Astrocyte (in vitro differentiated cells and primary cell): ENCODE results near the gene SPINK8. TPM values are rescaled to one million over a fixed set of nuclear protein-coding genes. Genes with fewer than 3 reads are reported as not detected.

ENCODE experiments used
- DNase-seq: peaks from one replicate; pipeline ENCODE4 v3.0.0-alpha.2; 2010; ENCODE audit warnings: low read depth
- FAIRE-seq: peaks from 2 replicates; lab custom pipeline; 2011; peaks lifted over from hg19 to GRCh38; lab: Jason Lieb, UNC
- H2AFZ ChIP-seq: 2 replicates; pipeline ENCODE4 v1.6.0; 2012; ENCODE audit warnings: low read depth, low read length, inconsistent platforms
- H3K27ac ChIP-seq: 2 replicates; pipeline ENCODE4 v1.5.1; 2011; ENCODE audit warnings: low read depth, low read length, inconsistent platforms
- H3K27me3 ChIP-seq: 2 replicates; pipeline ENCODE4 v1.6.0; 2011; ENCODE audit warnings: low read length, inconsistent platforms; ENCODE audit not compliant: insufficient read depth
- H3K36me3 ChIP-seq: 2 replicates; pipeline ENCODE4 v1.5.1; 2011; ENCODE audit warnings: low read length, inconsistent platforms; ENCODE audit not compliant: insufficient read depth
- H3K4me1 ChIP-seq: 2 replicates; pipeline ENCODE4 v1.5.1; 2011; ENCODE audit warnings: low read length, inconsistent platforms; ENCODE audit not compliant: insufficient read depth
- H3K4me2 ChIP-seq: 2 replicates; pipeline ENCODE4 v1.6.0; 2012; ENCODE audit warnings: low read length, inconsistent platforms
- H3K4me3 ChIP-seq: 2 replicates; pipeline ENCODE4 v1.5.1; 2011; ENCODE audit warnings: low read depth, mild to moderate bottlenecking, low read length, inconsistent platforms; ENCODE audit not compliant: insufficient read depth
- H3K79me2 ChIP-seq: 2 replicates; pipeline ENCODE4 v1.6.0; 2012; ENCODE audit warnings: mild to moderate bottlenecking, low read length, inconsistent platforms; ENCODE audit not compliant: insufficient read depth
- H3K9ac ChIP-seq: 2 replicates; pipeline ENCODE4 v1.6.0; 2012; ENCODE audit warnings: mild to moderate bottlenecking, low read length, inconsistent platforms
- H3K9me3 ChIP-seq: 2 replicates; pipeline ENCODE4 v1.5.1; 2012; ENCODE audit warnings: low read depth, mild to moderate bottlenecking, low read length, inconsistent platforms; ENCODE audit not compliant: insufficient read depth
- H4K20me1 ChIP-seq: 2 replicates; pipeline ENCODE4 v1.6.0; 2012; ENCODE audit warnings: low read length, inconsistent platforms; ENCODE audit not compliant: insufficient read depth
- H3K27ac Mint-ChIP-seq: one replicate; pipeline ENCODE4 v1.8.0; 2021; ENCODE audit warnings: mild to moderate bottlenecking, mixed read lengths; ENCODE audit not compliant: unreplicated experiment
- H3K27me3 Mint-ChIP-seq: one replicate; pipeline ENCODE4 v1.8.0; 2021; ENCODE audit warnings: low read depth, mixed read lengths; ENCODE audit not compliant: unreplicated experiment
- H3K36me3 Mint-ChIP-seq: one replicate; pipeline ENCODE4 v1.8.0; 2021; ENCODE audit warnings: low read depth, mixed read lengths; ENCODE audit not compliant: unreplicated experiment
- H3K4me1 Mint-ChIP-seq: one replicate; pipeline ENCODE4 v1.8.0; 2021; ENCODE audit warnings: low read depth, mixed read lengths; ENCODE audit not compliant: unreplicated experiment
- H3K4me3 Mint-ChIP-seq: one replicate; pipeline ENCODE4 v1.8.0; 2021; ENCODE audit warnings: mild to moderate bottlenecking, moderate library complexity, mixed read lengths; ENCODE audit not compliant: unreplicated experiment
- H3K9me3 Mint-ChIP-seq: one replicate; pipeline ENCODE4 v1.8.0; 2021; ENCODE audit warnings: mild to moderate bottlenecking, mixed read lengths; ENCODE audit not compliant: unreplicated experiment
- EZH2 ChIP-seq: IDR thresholded peaks from 2 replicates; pipeline ENCODE4 v1.6.1; 2012; ENCODE audit warnings: mild to moderate bottlenecking, low read length, inconsistent platforms; ENCODE audit not compliant: insufficient read depth
- total RNA-seq: library from RNA; stranded (reverse); gene quantifications from 2 replicates; pipeline ENCODE4 v1.2.1, GENCODE V29; 2021
- TF ChIP-seq, protein P1 (sequence below): IDR thresholded peaks from 2 replicates; pipeline ENCODE4 v1.5.1; 2011; ENCODE audit warnings: low read depth, mild to moderate bottlenecking, inconsistent platforms, low read length, moderate library complexity; ENCODE audit not compliant: insufficient read depth

Gene SPINK8
- total RNA-seq, 1 donor from 2014 or later, result not detected

DNA sequence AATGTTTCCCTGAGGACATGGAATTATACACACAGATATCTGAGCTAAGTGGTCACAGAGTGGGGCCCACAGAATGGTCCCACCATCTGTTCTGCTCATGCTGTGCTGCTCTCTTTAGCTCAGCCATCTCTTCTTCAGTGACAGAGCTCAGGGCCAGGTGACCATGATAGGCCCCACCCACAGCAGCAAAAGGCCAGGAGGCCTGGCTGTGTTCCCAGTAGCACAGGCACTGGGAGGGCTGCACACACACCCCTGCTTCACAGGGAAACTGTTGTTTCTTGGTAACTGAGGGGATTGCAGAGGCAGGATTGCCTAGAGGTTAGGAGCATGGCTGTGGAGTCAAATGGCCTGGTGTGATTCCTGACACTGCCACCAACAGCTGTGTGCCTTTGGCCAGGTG, 33.7 kb upstream of the SPINK8 start:
- peaks cover 8% of the 10 kb centered on the region for H3K9me3 Mint-ChIP-seq
- DNase-seq (no peak), FAIRE-seq (no peak)
- Histone ChIP-seq H3K9ac (no peak overlapping the region), H3K79me2 (no peaks in the 10 kb centered on the region), H3K27me3 (peaks cover 2% of the 10 kb centered on the region), H3K4me2 (no peak overlapping the region), H3K27ac (no peak overlapping the region), H3K36me3 (no peaks in the 10 kb centered on the region), H3K4me1 (no peaks in the 10 kb centered on the region), H3K4me3 (no peak overlapping the region), H3K9me3 (no peaks in the 10 kb centered on the region), H4K20me1 (no peaks in the 10 kb centered on the region), H2AFZ (no peak overlapping the region)
- no peak overlapping the region for H3K27ac Mint-ChIP-seq
- H3K36me3 Mint-ChIP-seq, result no peaks in the 10 kb centered on the region
- H3K27me3 Mint-ChIP-seq, result no peaks in the 10 kb centered on the region
- H3K4me3 Mint-ChIP-seq, result no peak overlapping the region
- TF ChIP-seq, protein P1, sequence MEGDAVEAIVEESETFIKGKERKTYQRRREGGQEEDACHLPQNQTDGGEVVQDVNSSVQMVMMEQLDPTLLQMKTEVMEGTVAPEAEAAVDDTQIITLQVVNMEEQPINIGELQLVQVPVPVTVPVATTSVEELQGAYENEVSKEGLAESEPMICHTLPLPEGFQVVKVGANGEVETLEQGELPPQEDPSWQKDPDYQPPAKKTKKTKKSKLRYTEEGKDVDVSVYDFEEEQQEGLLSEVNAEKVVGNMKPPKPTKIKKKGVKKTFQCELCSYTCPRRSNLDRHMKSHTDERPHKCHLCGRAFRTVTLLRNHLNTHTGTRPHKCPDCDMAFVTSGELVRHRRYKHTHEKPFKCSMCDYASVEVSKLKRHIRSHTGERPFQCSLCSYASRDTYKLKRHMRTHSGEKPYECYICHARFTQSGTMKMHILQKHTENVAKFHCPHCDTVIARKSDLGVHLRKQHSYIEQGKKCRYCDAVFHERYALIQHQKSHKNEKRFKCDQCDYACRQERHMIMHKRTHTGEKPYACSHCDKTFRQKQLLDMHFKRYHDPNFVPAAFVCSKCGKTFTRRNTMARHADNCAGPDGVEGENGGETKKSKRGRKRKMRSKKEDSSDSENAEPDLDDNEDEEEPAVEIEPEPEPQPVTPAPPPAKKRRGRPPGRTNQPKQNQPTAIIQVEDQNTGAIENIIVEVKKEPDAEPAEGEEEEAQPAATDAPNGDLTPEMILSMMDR, result no peak
- no peak for TF ChIP-seq EZH2
- no peaks in the 10 kb centered on the region for H3K4me1 Mint-ChIP-seq

DNA sequence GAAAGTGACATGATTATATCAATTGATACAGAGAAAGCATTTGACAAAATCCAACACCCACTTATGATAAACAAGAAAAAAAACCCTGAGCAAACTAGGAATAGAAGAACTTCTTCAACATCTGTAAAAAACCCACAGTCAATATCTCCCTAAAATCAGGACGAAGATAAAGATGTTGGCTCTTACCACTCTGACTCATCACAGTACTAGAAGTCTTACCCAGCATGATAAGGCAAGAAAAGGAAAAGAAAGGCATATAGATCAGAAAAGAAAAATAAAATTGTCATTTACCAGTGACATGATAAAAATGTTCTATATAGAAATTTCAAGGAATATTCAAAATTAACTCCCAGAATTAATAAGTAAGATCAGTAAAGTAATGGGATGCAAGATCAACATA, 31.4 kb upstream of the SPINK8 start:
- H3K4me1 Mint-ChIP-seq, result no peaks in the 10 kb centered on the region
- H3K9ac ChIP-seq, result no peak overlapping the region
- no peak overlapping the region for H3K4me2 ChIP-seq
- no peak overlapping the region for H3K4me3 Mint-ChIP-seq
- no peak for DNase-seq
- H3K4me3 ChIP-seq, result no peak overlapping the region
- H4K20me1 ChIP-seq, result no peaks in the 10 kb centered on the region
- H3K27ac ChIP-seq, result no peak overlapping the region
- H3K27me3 Mint-ChIP-seq, result peaks cover 7% of the 10 kb centered on the region
- no peaks in the 10 kb centered on the region for H3K4me1 ChIP-seq
- no peaks in the 10 kb centered on the region for H3K9me3 ChIP-seq
- H3K36me3 Mint-ChIP-seq, result no peaks in the 10 kb centered on the region
- no peaks in the 10 kb centered on the region for H3K36me3 ChIP-seq
- H3K9me3 Mint-ChIP-seq, result peaks cover 11% of the 10 kb centered on the region
- FAIRE-seq, result no peak
- H3K27ac Mint-ChIP-seq, result no peak overlapping the region
- no peaks in the 10 kb centered on the region for H3K79me2 ChIP-seq
- no peak overlapping the region for H2AFZ ChIP-seq
- peaks cover 2% of the 10 kb centered on the region for H3K27me3 ChIP-seq
- TF ChIP-seq, protein P1, result no peak
- no peak for TF ChIP-seq EZH2

DNA sequence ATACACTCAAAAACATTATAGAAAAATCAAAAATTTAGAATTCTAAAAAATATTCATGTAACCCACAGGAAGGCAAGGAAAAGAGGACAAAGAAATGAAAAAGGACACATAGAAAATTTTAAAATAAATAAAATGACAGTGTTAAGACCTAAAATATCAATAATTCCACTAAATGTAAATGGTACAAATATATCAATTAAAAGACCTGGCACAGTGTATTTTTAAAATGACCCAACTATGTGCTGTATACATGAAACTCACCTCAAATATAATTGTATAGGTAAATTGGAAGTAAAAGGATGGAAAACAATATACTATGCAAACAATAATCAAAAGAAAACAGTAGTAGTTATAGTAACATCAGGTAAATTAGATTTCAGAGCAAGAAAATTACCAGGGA, 28.5 kb upstream of the SPINK8 start:
- H3K4me3 Mint-ChIP-seq, result no peak overlapping the region
- peaks cover 22% of the 10 kb centered on the region for H3K27me3 Mint-ChIP-seq
- H3K4me1 Mint-ChIP-seq, result no peaks in the 10 kb centered on the region

More for the DNA sequence above, 28.5 kb upstream of the SPINK8 start:
- H2AFZ ChIP-seq, result no peak overlapping the region
- no peaks in the 10 kb centered on the region for H3K79me2 ChIP-seq
- no peak overlapping the region for H3K9ac ChIP-seq
- FAIRE-seq, result no peak
- peaks cover 8% of the 10 kb centered on the region for H3K9me3 ChIP-seq
- H3K4me1 ChIP-seq, result no peaks in the 10 kb centered on the region
- Mint-ChIP-seq H3K9me3 (peaks cover 14% of the 10 kb centered on the region), H3K36me3 (no peaks in the 10 kb centered on the region), H3K27ac (no peak overlapping the region)
- DNase-seq, result no peak
- H3K27ac ChIP-seq, result no peak overlapping the region
- TF ChIP-seq, protein P1, result no peak
- no peak for TF ChIP-seq EZH2
- no peaks in the 10 kb centered on the region for H3K36me3 ChIP-seq
- no peak overlapping the region for H3K4me2 ChIP-seq
- peaks cover 8% of the 10 kb centered on the region for H3K27me3 ChIP-seq
- no peaks in the 10 kb centered on the region for H4K20me1 ChIP-seq
- no peak overlapping the region for H3K4me3 ChIP-seq
